Measurements from ENCODE around the gene SYTL2.
"Not testable (repeated sequence)": the region's sequence is repeated elsewhere in the genome, so short reads cannot be mapped to it uniquely, and the experiment has no call there.

SYTL2 gene

DNA sequence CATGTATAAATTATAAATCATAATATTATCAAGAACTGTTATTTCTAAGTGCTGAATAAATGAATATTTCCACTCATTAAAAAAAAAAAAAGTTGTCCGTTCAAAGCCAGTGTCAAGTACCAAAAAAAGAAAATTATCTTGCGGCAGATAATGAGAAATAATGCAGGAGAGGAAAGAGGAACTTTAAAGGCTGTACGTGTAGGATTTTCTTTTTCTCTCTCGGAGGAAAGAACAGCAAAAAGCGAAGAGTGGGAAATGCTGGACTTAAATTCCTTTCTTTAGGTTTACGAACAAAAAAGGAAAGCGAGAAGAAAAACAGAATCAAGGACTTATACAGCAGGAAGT, 43.2 kb upstream of the SYTL2 start:
- Histone ChIP-seq H3K79me1 (ENCODE audit: low read length) (no peaks in the 10 kb centered on the region), H3K18ac (ENCODE audit: low read length) (no peak overlapping the region), H3K36me3 (ENCODE audit: control insufficient read depth, insufficient read depth, low read length) (no peaks in the 10 kb centered on the region), H3K4me1 (ENCODE audit: control insufficient read depth, low read depth, low read length) (peaks cover 3% of the 10 kb centered on the region), H2BK5ac (ENCODE audit: low read length) (no peak overlapping the region), H3K27ac (ENCODE audit: low read depth, low read length) (peak overlapping the region; percentile 24), H2AK5ac (ENCODE audit: low read length) (no peak overlapping the region), H3K4ac (ENCODE audit: low read depth, low read length) (no peak overlapping the region), H3K23ac (ENCODE audit: low read length) (no peak overlapping the region), H4K5ac (ENCODE audit: low read length) (peak overlapping the region; percentile 87), H3K4me3 (ENCODE audit: low read length) (peak overlapping the region; percentile 56), H3K27me3 (ENCODE audit: insufficient read depth, low read length, poor library complexity) (no peaks in the 10 kb centered on the region), H4K8ac (ENCODE audit: low read depth, low read length) (no peak overlapping the region), H3K56ac (ENCODE audit: low read length) (peak overlapping the region; percentile 97), H3K9ac (ENCODE audit: low read length) (peak overlapping the region; percentile 95), H3K4me2 (ENCODE audit: low read length) (peak overlapping the region; percentile 92), H2BK15ac (replicated peaks; ENCODE audit: low read depth) (no peak overlapping the region), H3K79me2 (ENCODE audit: control insufficient read depth, insufficient read depth, low read length) (no peaks in the 10 kb centered on the region), H2BK120ac (ENCODE audit: low read depth, low read length) (no peak overlapping the region)
- no peak for DNase-seq
- no CpG with 5 or more reads among the region's 7 CpGs for WGBS (ENCODE audit: extremely low coverage, insufficient coverage, low lambda C conversion rate)

DNA sequence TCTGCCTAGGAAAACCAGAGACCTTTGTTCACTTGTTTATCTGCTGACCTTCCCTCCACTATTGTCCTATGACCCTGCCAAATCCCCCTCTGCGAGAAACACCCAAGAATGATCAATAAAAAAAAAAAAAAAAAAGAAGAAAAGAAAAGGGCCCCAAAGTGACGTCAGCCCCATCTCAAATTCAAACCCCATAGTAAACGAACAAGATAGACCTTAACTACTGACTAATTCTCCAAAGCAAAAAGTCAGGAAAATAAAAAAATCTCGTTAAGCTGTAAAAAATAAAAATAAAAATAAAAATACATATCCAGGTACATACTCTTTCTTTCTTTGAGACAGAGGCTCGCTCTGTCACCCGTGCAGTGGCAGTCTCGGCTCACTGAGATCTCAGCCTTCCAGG, 42.6 kb upstream of the SYTL2 start:
- H3K9ac ChIP-seq (ENCODE audit: low read length); H2BK120ac ChIP-seq (ENCODE audit: low read depth, low read length); H3K4me2 ChIP-seq (ENCODE audit: low read length); H3K79me2 ChIP-seq (ENCODE audit: control insufficient read depth, insufficient read depth, low read length); H3K4me1 ChIP-seq (ENCODE audit: control insufficient read depth, low read depth, low read length); H3K27ac ChIP-seq (ENCODE audit: low read depth, low read length); H3K4me3 ChIP-seq (ENCODE audit: low read length); H2AK5ac ChIP-seq (ENCODE audit: low read length); H3K56ac ChIP-seq (ENCODE audit: low read length); H2BK15ac ChIP-seq (replicated peaks; ENCODE audit: low read depth); H3K4ac ChIP-seq (ENCODE audit: low read depth, low read length); H3K36me3 ChIP-seq (ENCODE audit: control insufficient read depth, insufficient read depth, low read length); H4K5ac ChIP-seq (ENCODE audit: low read length); H3K18ac ChIP-seq (ENCODE audit: low read length); H3K23ac ChIP-seq (ENCODE audit: low read length); H2BK5ac ChIP-seq (ENCODE audit: low read length); H3K27me3 ChIP-seq (ENCODE audit: insufficient read depth, low read length, poor library complexity); H3K79me1 ChIP-seq (ENCODE audit: low read length); DNase-seq; H4K8ac ChIP-seq (ENCODE audit: low read depth, low read length): not testable (repeated sequence)
- no CpG with 5 or more reads among the region's 7 CpGs for WGBS (ENCODE audit: extremely low coverage, insufficient coverage, low lambda C conversion rate)

DNA sequence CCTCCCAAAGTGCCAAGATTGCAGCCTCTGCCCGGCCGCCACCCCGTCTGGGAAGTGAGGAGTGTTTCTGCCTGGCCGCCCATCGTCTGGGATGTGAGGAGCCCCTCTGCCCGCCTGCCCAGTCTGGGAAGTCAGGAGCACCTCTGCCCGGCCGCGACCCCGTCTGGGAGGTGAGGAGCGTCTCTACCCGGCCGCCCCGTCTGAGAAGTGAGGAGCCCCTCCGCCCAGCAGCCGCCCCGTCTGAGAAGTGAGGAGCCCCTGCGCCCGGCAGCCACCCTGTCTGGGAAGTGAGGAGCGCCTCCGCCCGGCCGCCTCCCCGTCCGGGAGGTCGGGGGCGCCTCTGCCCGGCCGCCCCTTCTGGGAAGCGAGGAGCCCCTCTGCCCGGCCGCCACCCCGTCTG, 41.8 kb upstream of the SYTL2 start:
- not testable (repeated sequence) for H3K79me1 ChIP-seq (ENCODE audit: low read length); H2BK120ac ChIP-seq (ENCODE audit: low read depth, low read length); H2AK5ac ChIP-seq (ENCODE audit: low read length); H3K4me3 ChIP-seq (ENCODE audit: low read length); H3K23ac ChIP-seq (ENCODE audit: low read length); H3K27ac ChIP-seq (ENCODE audit: low read depth, low read length); H2BK5ac ChIP-seq (ENCODE audit: low read length); H3K4me2 ChIP-seq (ENCODE audit: low read length); H3K56ac ChIP-seq (ENCODE audit: low read length); DNase-seq; H4K5ac ChIP-seq (ENCODE audit: low read length); H3K18ac ChIP-seq (ENCODE audit: low read length); H3K79me2 ChIP-seq (ENCODE audit: control insufficient read depth, insufficient read depth, low read length); H3K9ac ChIP-seq (ENCODE audit: low read length); H3K4me1 ChIP-seq (ENCODE audit: control insufficient read depth, low read depth, low read length); H3K27me3 ChIP-seq (ENCODE audit: insufficient read depth, low read length, poor library complexity); H2BK15ac ChIP-seq (replicated peaks; ENCODE audit: low read depth); H4K8ac ChIP-seq (ENCODE audit: low read depth, low read length); H3K4ac ChIP-seq (ENCODE audit: low read depth, low read length); H3K36me3 ChIP-seq (ENCODE audit: control insufficient read depth, insufficient read depth, low read length)
- no CpG with 5 or more reads among the region's 33 CpGs for WGBS (ENCODE audit: extremely low coverage, insufficient coverage, low lambda C conversion rate)

DNA sequence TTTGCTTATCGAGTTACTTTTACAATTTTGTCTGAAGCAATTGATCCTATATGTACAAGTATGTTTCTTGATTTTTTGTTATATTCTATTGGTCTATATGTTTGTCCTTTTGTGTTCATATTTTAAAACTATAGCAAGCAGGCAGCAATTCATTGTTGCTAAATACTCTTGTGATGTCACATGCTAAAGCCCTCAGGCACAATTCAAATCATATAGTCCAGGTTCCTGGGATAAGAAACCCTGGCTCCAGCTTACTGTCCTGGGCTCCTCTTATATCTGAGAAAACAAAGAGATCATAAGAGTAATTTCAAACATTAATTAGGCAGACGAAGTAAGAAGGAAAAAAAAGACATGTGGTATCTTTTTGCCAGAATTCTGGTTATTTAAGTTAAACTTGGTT, 37.6 kb upstream of the SYTL2 start:
- no peak for DNase-seq
- WGBS (ENCODE audit: extremely low coverage, insufficient coverage, low lambda C conversion rate) = no CpG with 5 or more reads among the region's 2 CpGs

DNA sequence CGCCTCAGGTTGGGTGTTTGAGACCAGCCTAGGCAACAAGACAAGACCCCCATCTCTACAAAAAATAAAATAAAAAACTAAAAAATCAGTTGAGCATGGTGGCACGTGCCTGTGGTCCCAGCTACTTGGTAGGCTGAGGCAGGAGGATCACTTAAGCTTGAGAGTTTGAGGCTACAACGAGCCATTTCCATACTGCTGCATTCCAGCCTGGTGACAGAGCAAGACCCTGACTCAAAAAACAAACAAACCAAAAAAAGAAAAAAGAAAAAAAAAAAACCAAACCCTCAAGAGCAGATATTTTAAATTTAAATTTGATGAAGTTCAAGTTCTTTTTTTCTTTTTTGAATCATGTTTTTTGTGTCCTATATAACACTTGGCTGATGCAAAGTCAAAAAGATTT, 37.1 kb upstream of the SYTL2 start:
- H3K4ac ChIP-seq (ENCODE audit: low read depth, low read length) = no peak overlapping the region
- H3K27me3 ChIP-seq (ENCODE audit: insufficient read depth, low read length, poor library complexity) = no peaks in the 10 kb centered on the region
- no peak overlapping the region for H3K9ac ChIP-seq (ENCODE audit: low read length)
- H2BK5ac ChIP-seq (ENCODE audit: low read length) = no peak overlapping the region
- no peak overlapping the region for H2BK15ac ChIP-seq (replicated peaks; ENCODE audit: low read depth)
- H3K4me3 ChIP-seq (ENCODE audit: low read length) = no peak overlapping the region
- H3K4me1 ChIP-seq (ENCODE audit: control insufficient read depth, low read depth, low read length) = peaks cover 2% of the 10 kb centered on the region
- no peaks in the 10 kb centered on the region for H3K36me3 ChIP-seq (ENCODE audit: control insufficient read depth, insufficient read depth, low read length)
- DNase-seq = peak; percentile 27
- no peak overlapping the region for H3K23ac ChIP-seq (ENCODE audit: low read length)
- no CpG with 5 or more reads among the region's 3 CpGs for WGBS (ENCODE audit: extremely low coverage, insufficient coverage, low lambda C conversion rate)
- no peak overlapping the region for H3K4me2 ChIP-seq (ENCODE audit: low read length)
- no peak overlapping the region for H2BK120ac ChIP-seq (ENCODE audit: low read depth, low read length)
- H4K5ac ChIP-seq (ENCODE audit: low read length) = no peak overlapping the region
- no peak overlapping the region for H3K27ac ChIP-seq (ENCODE audit: low read depth, low read length)
- no peaks in the 10 kb centered on the region for H3K79me1 ChIP-seq (ENCODE audit: low read length)
- H3K56ac ChIP-seq (ENCODE audit: low read length) = no peak overlapping the region
- no peak overlapping the region for H3K18ac ChIP-seq (ENCODE audit: low read length)
- H2AK5ac ChIP-seq (ENCODE audit: low read length) = no peak overlapping the region
- no peaks in the 10 kb centered on the region for H3K79me2 ChIP-seq (ENCODE audit: control insufficient read depth, insufficient read depth, low read length)
- H4K8ac ChIP-seq (ENCODE audit: low read depth, low read length) = no peak overlapping the region

More for the DNA sequence above, 37.6 kb upstream of the SYTL2 start:
- Histone ChIP-seq H3K9ac (ENCODE audit: low read length) (no peak overlapping the region), H3K79me2 (ENCODE audit: control insufficient read depth, insufficient read depth, low read length) (no peaks in the 10 kb centered on the region), H2AK5ac (ENCODE audit: low read length) (no peak overlapping the region), H3K27me3 (ENCODE audit: insufficient read depth, low read length, poor library complexity) (no peaks in the 10 kb centered on the region), H2BK5ac (ENCODE audit: low read length) (no peak overlapping the region), H3K4ac (ENCODE audit: low read depth, low read length) (no peak overlapping the region), H3K4me3 (ENCODE audit: low read length) (no peak overlapping the region), H3K27ac (ENCODE audit: low read depth, low read length) (no peak overlapping the region), H3K4me2 (ENCODE audit: low read length) (no peak overlapping the region), H3K36me3 (ENCODE audit: control insufficient read depth, insufficient read depth, low read length) (no peaks in the 10 kb centered on the region), H3K4me1 (ENCODE audit: control insufficient read depth, low read depth, low read length) (peaks cover 2% of the 10 kb centered on the region), H2BK120ac (ENCODE audit: low read depth, low read length) (no peak overlapping the region), H4K5ac (ENCODE audit: low read length) (no peak overlapping the region), H3K23ac (ENCODE audit: low read length) (no peak overlapping the region), H2BK15ac (replicated peaks; ENCODE audit: low read depth) (no peak overlapping the region), H3K56ac (ENCODE audit: low read length) (no peak overlapping the region), H3K79me1 (ENCODE audit: low read length) (no peaks in the 10 kb centered on the region), H3K18ac (ENCODE audit: low read length) (no peak overlapping the region), H4K8ac (ENCODE audit: low read depth, low read length) (no peak overlapping the region)

DNA sequence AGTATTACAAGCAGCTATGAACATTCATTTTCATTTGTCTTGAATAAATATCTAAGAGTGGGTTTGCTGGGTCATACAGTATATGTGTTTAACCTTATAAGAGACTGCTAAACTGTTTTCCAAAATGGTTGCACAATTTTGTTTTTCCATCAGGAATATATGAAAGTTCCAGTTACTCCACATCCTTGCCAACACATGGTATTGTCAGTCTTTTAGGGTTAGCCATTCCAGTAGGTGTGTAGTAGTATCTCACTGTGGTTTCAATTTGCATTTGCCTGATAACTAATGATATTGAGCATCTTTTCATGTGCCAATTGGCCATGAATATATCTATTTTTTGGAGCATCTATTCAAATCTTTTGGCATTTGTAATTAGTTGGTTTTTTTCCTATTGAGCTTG, 36.5 kb upstream of the SYTL2 start:
- Histone ChIP-seq H3K56ac (ENCODE audit: low read length) (no peak overlapping the region), H3K4me2 (ENCODE audit: low read length) (no peak overlapping the region), H3K4me3 (ENCODE audit: low read length) (no peak overlapping the region), H3K27me3 (ENCODE audit: insufficient read depth, low read length, poor library complexity) (no peaks in the 10 kb centered on the region), H2AK5ac (ENCODE audit: low read length) (no peak overlapping the region), H4K8ac (ENCODE audit: low read depth, low read length) (no peak overlapping the region), H3K4ac (ENCODE audit: low read depth, low read length) (no peak overlapping the region), H3K9ac (ENCODE audit: low read length) (no peak overlapping the region), H3K23ac (ENCODE audit: low read length) (no peak overlapping the region), H3K79me1 (ENCODE audit: low read length) (no peaks in the 10 kb centered on the region), H2BK120ac (ENCODE audit: low read depth, low read length) (no peak overlapping the region), H4K5ac (ENCODE audit: low read length) (no peak overlapping the region), H2BK5ac (ENCODE audit: low read length) (no peak overlapping the region), H3K36me3 (ENCODE audit: control insufficient read depth, insufficient read depth, low read length) (no peaks in the 10 kb centered on the region), H3K79me2 (ENCODE audit: control insufficient read depth, insufficient read depth, low read length) (no peaks in the 10 kb centered on the region), H2BK15ac (replicated peaks; ENCODE audit: low read depth) (no peak overlapping the region), H3K4me1 (ENCODE audit: control insufficient read depth, low read depth, low read length) (peaks cover 2% of the 10 kb centered on the region), H3K27ac (ENCODE audit: low read depth, low read length) (no peak overlapping the region), H3K18ac (ENCODE audit: low read length) (no peak overlapping the region)
- DNase-seq = no peak

All from mesendoderm (in vitro differentiated cells).